H1 (cell line): ENCODE results near the gene ZFPL1. TPM values are rescaled to one million over a fixed set of nuclear protein-coding genes. Genes with fewer than 3 reads are reported as not detected.

Experiments used
- polyA plus RNA-seq, 7 experiments: library from polyadenylated mRNA; depleted of rRNA in 3 of 7; stranded (reverse) in 5 of 7; unstranded in 2 of 7; fragments of >200 nt in 5 of 7; fragments of 200-250 nt in 2 of 7; gene quantifications; 1 replicate in 5 of 7; 2 replicates in 1 of 7; 4 replicates in 1 of 7; pipeline versions ENCODE4 v1.2.1 to v1.2.3, GENCODE V29; 2011 to 2013; ENCODE audit warnings: missing spikeins in 2 of 7, mixed read lengths in 2 of 7
- total RNA-seq: library from RNA; stranded (reverse); fragmentation: NEBNext Ultra II Directional; extraction: Animal tissue kit (Norgen Biotek cat#: 25700); gene quantifications from 2 replicates; pipeline ENCODE4 v1.2.1, GENCODE V29; 2021
- TF ChIP-seq, protein P1 (sequence below): IDR thresholded peaks from 2 replicates; pipeline ENCODE4 v1.6.1; 2012; ENCODE audit warnings: low read length, inconsistent platforms
- TF ChIP-seq, protein P2 (sequence below): IDR thresholded peaks from 2 replicates; pipeline ENCODE4 v1.6.1; 2011; ENCODE audit warnings: low read depth, mild to moderate bottlenecking, low read length; ENCODE audit not compliant: insufficient read depth

The ZFPL1 gene
- total and polyA plus RNA-seq, 2 of the 8 experiments (the other 6 are each of a cell fraction or from before 2014, with no cell fraction given), result 21.5 to 76.8 TPM

DNA sequence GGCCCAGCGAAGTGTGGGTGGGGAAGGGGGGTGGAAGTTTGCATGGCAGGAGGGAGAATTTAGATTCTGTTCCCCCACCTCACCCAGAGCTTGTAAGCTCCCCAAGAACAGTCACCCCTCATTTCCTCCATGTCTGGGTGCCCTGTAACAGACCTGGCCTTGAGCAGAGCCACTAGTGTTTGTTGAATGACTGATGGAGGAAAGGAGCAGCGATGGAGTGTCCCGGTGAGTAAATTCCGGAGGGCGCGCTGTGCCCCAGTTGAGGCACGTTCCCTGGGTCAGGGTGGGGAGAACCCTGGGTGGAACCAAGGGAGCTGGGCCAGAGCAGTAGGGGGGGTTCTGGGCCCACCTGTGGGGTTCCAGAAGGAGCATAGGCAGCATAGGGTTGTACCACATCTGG is 26.5 kb upstream of the ZFPL1 start (continued):
- TF ChIP-seq, protein P1, sequence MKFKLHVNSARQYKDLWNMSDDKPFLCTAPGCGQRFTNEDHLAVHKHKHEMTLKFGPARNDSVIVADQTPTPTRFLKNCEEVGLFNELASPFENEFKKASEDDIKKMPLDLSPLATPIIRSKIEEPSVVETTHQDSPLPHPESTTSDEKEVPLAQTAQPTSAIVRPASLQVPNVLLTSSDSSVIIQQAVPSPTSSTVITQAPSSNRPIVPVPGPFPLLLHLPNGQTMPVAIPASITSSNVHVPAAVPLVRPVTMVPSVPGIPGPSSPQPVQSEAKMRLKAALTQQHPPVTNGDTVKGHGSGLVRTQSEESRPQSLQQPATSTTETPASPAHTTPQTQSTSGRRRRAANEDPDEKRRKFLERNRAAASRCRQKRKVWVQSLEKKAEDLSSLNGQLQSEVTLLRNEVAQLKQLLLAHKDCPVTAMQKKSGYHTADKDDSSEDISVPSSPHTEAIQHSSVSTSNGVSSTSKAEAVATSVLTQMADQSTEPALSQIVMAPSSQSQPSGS, result no peak
- TF ChIP-seq, protein P2, sequence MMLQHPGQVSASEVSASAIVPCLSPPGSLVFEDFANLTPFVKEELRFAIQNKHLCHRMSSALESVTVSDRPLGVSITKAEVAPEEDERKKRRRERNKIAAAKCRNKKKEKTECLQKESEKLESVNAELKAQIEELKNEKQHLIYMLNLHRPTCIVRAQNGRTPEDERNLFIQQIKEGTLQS, result no peak
- TF ChIP-seq, all 59 proteins: peak for 0
